GM12891 (cell line): ENCODE results near the gene FAM180B.

Experiments
- POLR2A ChIP-seq: IDR thresholded peaks from 2 replicates; pipeline ENCODE4 v1.6.1; 2011; ENCODE audit warnings: low read depth, low read length, control low read depth
- POLR2AphosphoS5 ChIP-seq: IDR thresholded peaks from 2 replicates; pipeline ENCODE4 v1.6.1; 2011; ENCODE audit warnings: low read depth, low read length, control low read depth
- POU2F2 ChIP-seq: IDR thresholded peaks from 2 replicates; pipeline ENCODE4 v1.6.1; 2011; ENCODE audit warnings: low read depth, mild to moderate bottlenecking, control low read depth, low read length, moderate library complexity
- TAF1 ChIP-seq: IDR thresholded peaks from 2 replicates; pipeline ENCODE4 v1.6.1; 2011; ENCODE audit warnings: low read depth, low read length, control low read depth

GRCh38 chr11:47615249-47615648, 28.8 kb downstream of the FAM180B start:
- no peak for TF ChIP-seq POLR2A
- TF ChIP-seq POLR2AphosphoS5: no peak
- TF ChIP-seq TAF1: no peak
- no peak for TF ChIP-seq POU2F2
